Activated naive CD4-positive, alpha-beta T cell treated with anti-CD3 and anti-CD28 coated beads, Interleukin-2, amount 50 U/mL, for 24 hours (primary cell): ENCODE results near the gene CNTRL.
"Not testable (repeated sequence)": the region's sequence is repeated elsewhere in the genome, so short reads cannot be mapped to it uniquely, and the experiment has no call there.

ENCODE experiments used
- H3K27ac Mint-ChIP-seq: one replicate; pipeline ENCODE4 v1.8.0; 2021; ENCODE audit warnings: mild to moderate bottlenecking, mixed read lengths
- H3K27me3 Mint-ChIP-seq: one replicate; pipeline ENCODE4 v1.8.0; 2021; ENCODE audit warnings: mixed read lengths
- H3K36me3 Mint-ChIP-seq: one replicate; pipeline ENCODE4 v1.8.0; 2021; ENCODE audit warnings: mixed read lengths
- H3K4me1 Mint-ChIP-seq: one replicate; pipeline ENCODE4 v1.8.0; 2021; ENCODE audit warnings: mixed read lengths
- H3K4me3 Mint-ChIP-seq: one replicate; pipeline ENCODE4 v1.8.0; 2021; ENCODE audit warnings: mild to moderate bottlenecking, mixed read lengths
- H3K9me3 Mint-ChIP-seq: one replicate; pipeline ENCODE4 v1.8.0; 2021; ENCODE audit warnings: mixed read lengths

Gene CNTRL

DNA sequence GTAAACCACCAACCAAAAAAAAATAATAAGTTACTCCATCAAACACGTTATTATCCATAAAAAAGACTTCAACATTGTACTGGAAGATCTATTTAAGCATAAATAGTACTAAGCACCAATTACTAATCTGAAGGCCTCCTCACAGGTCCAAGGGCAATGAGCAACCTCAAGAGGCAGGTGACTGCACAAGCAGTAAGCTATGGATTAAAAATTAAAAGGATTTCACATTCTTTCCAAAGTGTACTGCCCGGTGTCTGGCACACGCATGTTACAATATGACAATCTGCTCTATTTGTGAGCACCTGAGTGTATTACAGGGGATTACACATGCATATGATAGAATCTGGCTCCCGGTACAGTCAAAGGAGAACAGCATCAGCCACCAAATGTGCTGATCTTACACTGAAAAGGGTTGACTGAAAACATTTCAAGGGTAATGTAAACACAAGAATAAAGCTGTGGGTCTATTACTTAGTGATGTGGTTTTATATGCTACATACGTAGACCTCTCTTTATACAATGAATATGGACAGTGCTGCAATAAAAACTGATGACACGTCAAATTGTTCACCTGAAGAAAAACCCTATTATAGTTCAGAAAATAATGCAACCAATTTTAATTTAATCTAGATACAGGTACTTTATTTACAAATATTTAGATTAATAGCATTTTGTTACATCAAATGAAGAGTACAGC is 104.1 kb downstream of the CNTRL start:
- Mint-ChIP-seq H3K27ac (peak overlapping the region; percentile 79), H3K4me3 (no peak overlapping the region), H3K36me3 (peaks cover 17% of the 10 kb centered on the region), H3K27me3 (no peaks in the 10 kb centered on the region), H3K9me3 (no peaks in the 10 kb centered on the region), H3K4me1 (peaks cover 18% of the 10 kb centered on the region)

DNA sequence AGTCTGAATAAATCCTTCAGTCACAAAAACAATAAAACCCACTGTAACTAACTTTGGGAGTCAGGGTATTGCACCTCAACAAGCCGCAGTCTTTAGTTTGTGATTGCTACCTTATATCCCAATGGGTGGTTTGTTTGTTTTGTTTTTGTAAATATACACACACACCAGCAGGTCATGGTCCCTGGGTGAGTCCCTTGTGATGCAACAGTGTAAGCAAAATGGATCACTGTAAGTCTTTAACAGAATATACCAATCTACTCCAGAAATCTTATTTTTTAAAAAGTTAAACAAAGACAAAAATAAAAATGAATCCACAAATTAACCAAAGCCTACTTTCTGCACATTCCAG is 104.6 kb downstream of the CNTRL start:
- H3K27me3 Mint-ChIP-seq, H3K27ac Mint-ChIP-seq, H3K4me3 Mint-ChIP-seq, H3K9me3 Mint-ChIP-seq: not testable (repeated sequence)
- Mint-ChIP-seq H3K4me1 (peaks cover 22% of the 10 kb centered on the region), H3K36me3 (peaks cover 17% of the 10 kb centered on the region)

DNA sequence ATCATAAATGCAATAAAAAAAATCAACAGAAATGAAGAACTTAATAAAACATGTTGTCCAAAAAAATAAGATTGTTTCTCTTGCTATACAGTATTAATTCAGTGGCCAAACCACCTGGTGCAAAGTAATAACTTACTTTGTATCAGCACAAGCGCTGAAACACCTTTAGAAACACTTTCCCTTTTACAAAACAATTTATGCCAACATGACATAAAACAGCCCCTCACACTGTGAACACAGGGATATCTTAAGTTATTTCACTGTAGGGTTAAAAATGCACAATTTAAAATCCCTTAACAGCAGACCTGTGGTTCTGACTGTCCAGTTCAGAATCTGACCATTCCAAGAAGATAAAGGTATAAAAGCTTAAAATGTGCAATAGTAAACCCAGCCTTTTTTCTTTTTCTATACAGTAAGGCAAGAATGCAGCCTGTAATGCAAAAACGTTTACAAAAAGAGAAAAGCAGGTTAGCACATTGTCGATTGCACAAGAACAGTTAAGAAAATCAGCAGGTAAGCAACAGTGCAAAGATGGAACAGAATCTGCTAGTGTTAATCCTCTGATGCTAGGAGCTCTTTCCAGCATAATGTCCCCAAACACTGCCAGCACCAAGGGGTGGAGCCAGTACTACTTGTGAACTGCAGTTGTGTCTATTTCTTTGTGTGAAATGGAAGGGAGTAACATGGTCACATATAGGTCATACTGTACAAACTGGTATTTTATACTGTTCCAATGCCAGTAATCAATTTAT is 105.4 kb downstream of the CNTRL start:
- peaks cover 15% of the 10 kb centered on the region for H3K36me3 Mint-ChIP-seq
- H3K4me1 Mint-ChIP-seq = peaks cover 30% of the 10 kb centered on the region
- H3K27ac Mint-ChIP-seq = peak overlapping the region; percentile 38
- no peaks in the 10 kb centered on the region for H3K27me3 Mint-ChIP-seq
- H3K4me3 Mint-ChIP-seq = no peak overlapping the region
- no peaks in the 10 kb centered on the region for H3K9me3 Mint-ChIP-seq

DNA sequence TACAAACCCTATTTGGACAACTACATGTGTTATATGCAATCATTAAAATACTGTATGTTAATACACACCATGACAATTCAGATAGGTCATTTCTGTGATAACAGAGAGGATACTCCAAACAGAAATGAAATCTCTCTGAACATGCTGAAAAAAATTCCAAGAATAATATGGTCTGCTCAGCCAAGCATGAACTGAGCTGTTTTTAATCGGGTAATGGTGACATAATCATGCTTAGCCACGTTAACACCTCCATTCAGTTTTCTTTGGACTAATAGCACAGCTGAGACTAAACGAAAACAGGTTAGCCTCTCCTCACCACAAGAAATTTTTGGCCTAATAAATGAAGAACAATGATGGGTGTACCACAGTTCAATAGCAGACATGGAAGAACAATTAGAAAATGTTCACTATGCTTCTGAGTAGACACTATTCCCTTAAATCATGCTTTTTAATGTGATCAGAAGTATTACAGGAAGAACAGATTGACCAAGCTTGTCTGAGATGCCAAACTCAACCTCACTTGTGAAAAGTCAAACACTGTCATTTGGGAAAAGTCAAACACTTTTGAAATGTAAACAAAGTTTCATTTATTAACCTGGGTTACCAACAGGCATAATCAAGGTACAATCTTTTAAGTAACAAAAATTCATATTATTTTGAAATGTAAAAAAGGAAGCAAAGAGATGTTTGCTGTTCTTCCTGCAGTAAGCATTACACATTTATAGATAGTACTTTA is 107.5 kb downstream of the CNTRL start:
- Mint-ChIP-seq H3K27me3 (no peaks in the 10 kb centered on the region), H3K36me3 (peaks cover 27% of the 10 kb centered on the region), H3K9me3 (no peaks in the 10 kb centered on the region), H3K4me1 (peaks cover 48% of the 10 kb centered on the region), H3K27ac (peak overlapping the region; percentile 69), H3K4me3 (no peak overlapping the region)

DNA sequence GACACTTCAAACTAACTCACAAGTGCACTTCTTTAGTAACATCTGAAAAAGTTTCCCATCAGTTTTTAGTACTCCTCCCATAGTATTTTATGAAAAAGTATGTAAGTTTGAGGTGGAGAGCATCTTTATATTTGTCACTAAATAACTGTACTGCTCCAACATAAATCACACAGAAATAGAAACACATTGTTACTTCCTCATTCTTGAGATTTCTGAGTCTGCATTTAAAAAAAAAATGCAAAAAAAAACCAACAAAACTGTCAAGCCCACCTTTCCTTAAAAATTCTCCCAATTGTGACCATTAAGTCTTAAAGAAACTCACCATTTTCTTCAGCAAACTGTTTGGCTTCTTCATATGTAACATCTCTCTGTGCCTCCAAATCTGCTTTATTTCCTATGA is 108.2 kb downstream of the CNTRL start:
- H3K27me3 Mint-ChIP-seq = no peaks in the 10 kb centered on the region
- H3K4me3 Mint-ChIP-seq = no peak overlapping the region
- no peaks in the 10 kb centered on the region for H3K9me3 Mint-ChIP-seq
- H3K27ac Mint-ChIP-seq = peak overlapping the region; percentile 87
- H3K4me1 Mint-ChIP-seq = peaks cover 56% of the 10 kb centered on the region
- H3K36me3 Mint-ChIP-seq = peaks cover 27% of the 10 kb centered on the region

DNA sequence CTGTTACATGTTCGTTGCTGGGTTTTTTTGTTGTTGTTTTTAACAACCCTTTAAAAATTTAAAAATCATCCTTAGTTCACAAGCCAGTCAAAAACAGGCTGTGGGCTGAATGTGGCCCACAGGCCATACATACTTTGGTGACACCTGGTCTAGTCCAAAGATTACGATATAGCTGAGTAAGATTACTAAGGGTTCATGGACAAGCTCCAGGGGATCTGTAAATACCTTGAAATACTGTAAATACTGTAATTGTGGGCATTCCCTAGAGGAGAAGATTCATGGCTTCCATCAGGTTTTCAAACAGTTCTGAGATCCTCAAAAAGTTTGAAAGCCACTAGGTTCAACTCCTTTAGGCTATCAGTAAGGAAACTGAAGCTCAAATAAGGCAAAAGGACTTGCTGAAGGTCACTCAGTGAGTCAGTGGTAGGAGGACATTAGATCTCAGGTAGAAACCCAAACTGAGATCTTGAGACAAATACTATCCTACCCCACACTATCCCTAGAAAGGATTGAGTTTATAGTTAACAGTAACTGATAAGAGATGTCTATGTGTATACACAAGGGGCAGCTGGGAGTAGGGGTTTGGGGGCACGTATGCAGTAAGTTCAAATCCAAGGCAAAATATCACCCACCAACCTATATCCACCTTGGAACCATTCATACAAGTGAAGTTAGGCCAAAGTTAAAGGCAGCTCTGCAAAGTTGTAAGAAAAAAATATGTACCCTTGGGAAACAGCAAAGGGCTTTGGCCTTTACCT is 109.1 kb downstream of the CNTRL start:
- H3K36me3 Mint-ChIP-seq = peaks cover 28% of the 10 kb centered on the region
- no peaks in the 10 kb centered on the region for H3K9me3 Mint-ChIP-seq
- H3K27me3 Mint-ChIP-seq = no peaks in the 10 kb centered on the region
- no peak overlapping the region for H3K4me3 Mint-ChIP-seq
- peaks cover 62% of the 10 kb centered on the region for H3K4me1 Mint-ChIP-seq
- peak overlapping the region; percentile 87 for H3K27ac Mint-ChIP-seq

DNA sequence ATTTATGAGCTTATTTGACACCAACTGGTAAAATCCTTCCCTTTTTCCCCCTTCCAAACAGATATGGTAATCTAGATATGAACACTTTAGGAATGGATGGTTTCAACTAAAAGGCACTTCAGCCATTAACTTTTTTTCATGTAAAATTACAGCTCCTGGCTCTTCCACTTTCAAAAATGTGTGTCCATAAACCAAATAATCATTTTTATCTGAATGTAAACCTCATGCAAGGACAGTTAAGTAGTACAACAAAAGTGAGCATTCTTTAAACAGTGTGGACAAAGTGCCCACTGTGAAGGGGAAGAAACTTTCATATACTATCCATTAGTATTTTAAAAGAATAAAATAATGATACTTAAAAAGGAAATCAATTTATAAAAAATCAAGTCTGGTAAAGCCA is 109.7 kb downstream of the CNTRL start:
- H3K4me3 Mint-ChIP-seq = no peak overlapping the region
- H3K36me3 Mint-ChIP-seq = peaks cover 30% of the 10 kb centered on the region
- peak overlapping the region; percentile 82 for H3K27ac Mint-ChIP-seq
- H3K4me1 Mint-ChIP-seq = peaks cover 68% of the 10 kb centered on the region
- no peaks in the 10 kb centered on the region for H3K9me3 Mint-ChIP-seq
- no peaks in the 10 kb centered on the region for H3K27me3 Mint-ChIP-seq

DNA sequence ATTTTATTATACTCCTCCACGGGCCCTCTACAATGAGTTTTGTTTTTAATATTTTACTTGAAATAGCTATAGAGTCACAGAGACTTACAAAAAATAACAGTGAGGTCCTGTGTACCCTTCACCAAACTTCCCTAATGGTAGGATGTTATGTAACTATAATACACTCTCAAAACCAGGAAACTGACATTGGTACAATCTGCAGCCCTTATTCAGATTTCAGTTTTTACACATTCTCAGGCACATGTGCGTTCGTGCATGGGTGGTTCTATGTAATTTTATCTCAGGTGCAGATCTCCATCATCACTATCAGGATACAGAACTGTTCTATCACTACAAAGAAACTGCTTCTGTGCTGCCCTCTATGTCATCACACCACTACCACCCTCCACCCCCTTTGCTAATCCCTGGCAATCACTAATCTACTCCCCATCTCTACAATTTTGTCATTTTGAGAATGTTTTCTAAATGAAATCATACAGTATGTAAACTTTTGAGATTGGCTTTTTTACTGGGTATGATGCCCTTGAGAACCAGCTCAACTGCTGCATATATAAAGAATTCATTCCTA is 110.5 kb downstream of the CNTRL start:
- Mint-ChIP-seq H3K4me1 (peaks cover 74% of the 10 kb centered on the region), H3K9me3 (no peaks in the 10 kb centered on the region), H3K27ac (peak overlapping the region; percentile 93), H3K36me3 (peaks cover 35% of the 10 kb centered on the region), H3K4me3 (peak overlapping the region; percentile 1), H3K27me3 (no peaks in the 10 kb centered on the region)

DNA sequence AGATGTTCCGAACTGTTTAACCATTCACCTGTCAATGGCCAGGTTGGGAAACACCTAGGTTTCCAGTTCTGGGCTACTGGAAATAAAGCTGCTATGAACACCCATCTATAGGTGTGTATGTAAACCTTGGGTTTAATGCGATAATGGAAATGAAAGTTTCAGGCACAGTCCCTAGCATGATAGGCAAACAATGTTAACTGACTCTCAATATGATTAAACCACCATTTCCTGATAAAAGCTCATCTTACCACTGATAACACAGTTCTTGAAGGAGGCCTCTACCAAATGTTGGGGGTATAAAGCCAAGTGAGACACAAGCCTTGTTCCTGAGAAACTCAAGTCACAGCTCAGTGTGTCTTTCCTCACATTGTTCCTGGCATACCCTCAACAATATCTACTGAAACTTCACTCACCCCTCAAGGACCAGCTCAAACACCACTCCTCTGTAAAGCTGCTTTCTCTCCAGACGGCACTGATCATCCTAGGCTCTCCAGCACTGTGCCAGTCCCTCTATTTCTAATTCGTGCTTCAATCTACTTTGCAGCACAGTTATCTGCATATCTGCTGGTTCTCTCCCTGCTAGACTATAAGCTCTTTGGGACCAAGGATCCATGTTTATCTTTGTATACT is 111.1 kb downstream of the CNTRL start:
- peaks cover 36% of the 10 kb centered on the region for H3K36me3 Mint-ChIP-seq
- H3K9me3 Mint-ChIP-seq = no peaks in the 10 kb centered on the region
- peaks cover 75% of the 10 kb centered on the region for H3K4me1 Mint-ChIP-seq
- peak overlapping the region; percentile 93 for H3K27ac Mint-ChIP-seq
- no peaks in the 10 kb centered on the region for H3K27me3 Mint-ChIP-seq
- peak overlapping the region; percentile 1 for H3K4me3 Mint-ChIP-seq

DNA sequence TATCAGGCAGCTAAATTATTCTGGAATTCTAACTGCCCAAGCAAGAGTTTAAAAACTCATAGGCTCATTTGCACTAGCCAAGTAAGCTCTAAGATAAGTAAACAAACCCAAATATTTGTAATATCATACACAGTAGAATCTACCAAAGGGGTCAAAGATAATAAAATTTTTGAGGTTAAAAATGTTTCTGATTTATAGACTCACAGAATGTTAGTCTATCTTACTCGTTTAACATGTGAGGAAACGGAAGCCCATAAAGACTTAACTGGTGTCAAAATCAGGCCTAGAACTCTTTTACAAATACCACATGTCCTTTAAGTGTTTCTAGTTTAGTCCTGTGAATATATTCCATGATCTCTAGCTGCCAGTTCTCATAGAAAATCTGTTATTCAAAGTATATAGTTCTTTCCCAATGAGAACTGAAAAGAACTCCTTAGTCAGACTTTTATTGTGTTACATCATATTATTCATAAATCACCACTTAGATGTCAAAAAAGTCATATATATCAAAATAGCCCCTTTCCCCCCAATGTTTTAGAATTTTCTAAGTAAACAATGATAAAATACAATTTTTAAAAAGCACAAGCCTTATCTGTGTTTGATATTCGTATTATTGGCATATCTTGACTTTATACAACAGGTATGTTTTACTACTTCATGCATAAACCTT is 113.0 kb downstream of the CNTRL start:
- H3K9me3 Mint-ChIP-seq = no peaks in the 10 kb centered on the region
- H3K36me3 Mint-ChIP-seq = peaks cover 35% of the 10 kb centered on the region
- H3K27me3 Mint-ChIP-seq = no peaks in the 10 kb centered on the region
- peaks cover 90% of the 10 kb centered on the region for H3K4me1 Mint-ChIP-seq
- H3K27ac Mint-ChIP-seq = peak overlapping the region; percentile 82
- H3K4me3 Mint-ChIP-seq = no peak overlapping the region

DNA sequence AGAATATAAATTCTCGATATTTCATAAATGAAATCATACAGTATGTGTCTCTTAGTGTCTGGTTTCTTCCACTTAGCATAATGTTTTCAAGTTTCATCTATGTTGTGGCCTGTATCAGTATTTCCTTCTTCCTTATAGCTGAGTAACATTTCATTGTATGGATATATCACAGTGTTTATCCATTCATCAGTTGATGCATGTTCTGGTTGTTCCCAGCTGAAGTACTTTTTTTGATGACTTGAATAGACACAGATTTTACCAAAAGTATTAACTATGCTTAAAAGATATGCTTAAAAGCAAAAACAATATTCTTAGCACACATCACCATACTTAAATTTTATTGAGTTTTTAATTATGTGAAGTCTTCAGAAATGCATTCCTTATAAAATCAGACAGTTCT is 114.3 kb downstream of the CNTRL start:
- Mint-ChIP-seq H3K27me3 (no peaks in the 10 kb centered on the region), H3K4me1 (peaks cover 90% of the 10 kb centered on the region), H3K4me3 (no peak overlapping the region), H3K9me3 (no peaks in the 10 kb centered on the region), H3K36me3 (peaks cover 31% of the 10 kb centered on the region), H3K27ac (peak overlapping the region; percentile 72)

DNA sequence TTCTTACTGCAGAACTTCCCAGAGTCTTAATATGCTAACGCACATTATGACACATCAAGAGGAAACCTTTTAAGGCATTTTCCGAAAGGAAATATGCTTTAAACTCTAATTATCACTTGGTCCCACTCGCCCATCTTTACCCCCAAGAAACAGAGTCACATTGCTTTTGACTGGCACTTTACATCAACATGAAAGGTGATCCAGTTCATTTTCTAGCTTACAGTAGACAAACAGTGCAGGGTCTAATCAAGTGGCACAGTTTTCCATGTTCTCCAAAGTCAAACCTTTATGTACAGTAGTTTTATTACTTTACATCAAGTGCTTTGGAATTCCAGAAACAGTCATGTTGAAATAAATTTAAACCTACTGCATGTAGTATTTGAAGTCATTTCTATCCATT is 114.9 kb downstream of the CNTRL start:
- Mint-ChIP-seq H3K4me1 (peaks cover 91% of the 10 kb centered on the region), H3K4me3 (no peak overlapping the region), H3K36me3 (peaks cover 31% of the 10 kb centered on the region), H3K27ac (peak overlapping the region; percentile 94), H3K9me3 (no peaks in the 10 kb centered on the region), H3K27me3 (no peaks in the 10 kb centered on the region)

DNA sequence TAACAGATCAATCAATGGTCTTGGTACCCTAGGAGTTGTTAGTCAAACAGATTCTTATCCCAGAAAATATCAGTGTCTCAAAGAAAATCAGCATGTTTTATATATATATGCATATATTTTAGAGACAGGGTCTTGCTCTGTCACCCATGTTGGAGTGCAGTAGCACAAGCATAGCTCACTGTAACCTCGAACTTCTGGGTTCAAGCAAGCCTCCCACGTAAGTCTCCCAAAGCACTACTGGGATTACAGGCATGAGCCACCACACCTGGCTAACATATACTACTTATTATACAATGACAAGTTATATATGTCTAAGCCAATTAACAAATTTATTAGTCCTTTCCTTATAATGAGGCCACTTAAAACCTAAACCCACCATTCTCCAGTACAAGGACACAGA is 116.5 kb downstream of the CNTRL start:
- peak overlapping the region; percentile 23 for H3K4me3 Mint-ChIP-seq
- no peaks in the 10 kb centered on the region for H3K27me3 Mint-ChIP-seq
- peaks cover 16% of the 10 kb centered on the region for H3K36me3 Mint-ChIP-seq
- H3K27ac Mint-ChIP-seq = no peak overlapping the region
- H3K4me1 Mint-ChIP-seq = peaks cover 91% of the 10 kb centered on the region
- H3K9me3 Mint-ChIP-seq = no peaks in the 10 kb centered on the region

DNA sequence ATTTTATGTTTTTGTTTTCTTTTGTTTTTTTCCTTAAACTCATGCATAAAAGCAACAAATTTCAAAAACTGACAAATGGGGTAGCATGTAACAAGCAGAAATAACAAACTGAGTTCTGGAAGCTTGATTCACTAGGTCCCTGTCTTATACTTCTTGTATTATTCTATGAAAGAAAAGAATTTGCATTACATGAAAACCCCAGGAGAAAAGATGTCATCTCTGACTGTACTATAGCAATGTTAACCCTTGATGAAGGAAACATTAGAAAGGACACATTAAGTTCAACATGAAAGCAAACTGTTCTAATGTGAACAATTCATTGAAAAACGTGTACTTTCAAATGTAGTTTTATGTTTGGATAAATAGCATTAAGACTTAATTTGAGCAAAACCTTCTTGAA is 117.8 kb downstream of the CNTRL start:
- peaks cover 12% of the 10 kb centered on the region for H3K36me3 Mint-ChIP-seq

More for the DNA sequence above, 117.8 kb downstream of the CNTRL start:
- H3K4me3 Mint-ChIP-seq = peak overlapping the region; percentile 59
- no peaks in the 10 kb centered on the region for H3K27me3 Mint-ChIP-seq
- H3K9me3 Mint-ChIP-seq = no peaks in the 10 kb centered on the region
- H3K4me1 Mint-ChIP-seq = peaks cover 95% of the 10 kb centered on the region
- H3K27ac Mint-ChIP-seq = peak overlapping the region; percentile 38
